Effector memory CD4-positive, alpha-beta T cell (primary cell): Measurements from ENCODE around the gene LYPLAL1.
"Not testable (repeated sequence)": the region's sequence is repeated elsewhere in the genome, so short reads cannot be mapped to it uniquely, and the experiment has no call there.

ENCODE experiments used
- DNase-seq, 3 donors: peaks; one replicate each; pipeline ENCODE4 v3.0.0-alpha.2; 2020
- H3K27ac ChIP-seq: 2 replicates; pipeline ENCODE4 v1.7.0; 2013; ENCODE audit warnings: mild to moderate bottlenecking, low read length, moderate library complexity; ENCODE audit not compliant: insufficient read depth, poor library complexity, severe bottlenecking
- H3K27me3 ChIP-seq: replicated peaks from 2 replicates; pipeline ENCODE4 v1.7.0; 2013; ENCODE audit warnings: mild to moderate bottlenecking, low read length; ENCODE audit not compliant: insufficient read depth, control insufficient read depth, poor library complexity, severe bottlenecking
- H3K36me3 ChIP-seq: 2 replicates; pipeline ENCODE4 v1.7.0; 2013; ENCODE audit warnings: mild to moderate bottlenecking, low read length, moderate library complexity; ENCODE audit not compliant: control insufficient read depth, insufficient read depth
- H3K4me1 ChIP-seq: 2 replicates; pipeline ENCODE4 v1.7.0; 2013; ENCODE audit warnings: low read length, mild to moderate bottlenecking; ENCODE audit not compliant: control insufficient read depth, insufficient read depth, poor library complexity, severe bottlenecking
- H3K4me3 ChIP-seq: 2 replicates; pipeline ENCODE4 v1.7.0; 2013; ENCODE audit warnings: low read length, low read depth, mild to moderate bottlenecking; ENCODE audit not compliant: insufficient read depth, poor library complexity, severe bottlenecking
- H3K9me3 ChIP-seq: 2 replicates; pipeline ENCODE4 v1.7.0; 2013; ENCODE audit warnings: mild to moderate bottlenecking, low read length, moderate library complexity; ENCODE audit not compliant: control insufficient read depth

Gene LYPLAL1

GRCh38 chr1:219177940-219178339 is 4.3 kb downstream of the LYPLAL1 start:
- Histone ChIP-seq H3K27me3 (no peaks in the 10 kb centered on the region), H3K36me3 (no peaks in the 10 kb centered on the region), H3K9me3 (no peaks in the 10 kb centered on the region), H3K4me3 (no peak overlapping the region), H3K4me1 (peaks cover 3% of the 10 kb centered on the region), H3K27ac (no peak overlapping the region)
- no peak for DNase-seq

GRCh38 chr1:219179293-219179692 is 5.6 kb downstream of the LYPLAL1 start:
- Histone ChIP-seq H3K27ac (no peak overlapping the region), H3K9me3 (no peaks in the 10 kb centered on the region), H3K27me3 (no peaks in the 10 kb centered on the region), H3K4me1 (no peaks in the 10 kb centered on the region), H3K36me3 (no peaks in the 10 kb centered on the region), H3K4me3 (no peak overlapping the region)
- DNase-seq, result no peak

- H3K9me3 ChIP-seq, result no peaks in the 10 kb centered on the region
- no peaks in the 10 kb centered on the region for H3K4me1 ChIP-seq
- H3K4me3 ChIP-seq, result no peak overlapping the region
- no peak for DNase-seq
- no peaks in the 10 kb centered on the region for H3K27me3 ChIP-seq
- H3K27ac ChIP-seq, result no peak overlapping the region
- no peaks in the 10 kb centered on the region for H3K36me3 ChIP-seq
Observed at GRCh38 chr1:219184337-219184736, 10.7 kb downstream of the LYPLAL1 start.

GRCh38 chr1:219185486-219186117 is 11.9 kb downstream of the LYPLAL1 start:
- Histone ChIP-seq H3K27ac (no peak overlapping the region), H3K4me1 (no peaks in the 10 kb centered on the region), H3K4me3 (no peak overlapping the region), H3K9me3 (no peaks in the 10 kb centered on the region), H3K27me3 (no peaks in the 10 kb centered on the region), H3K36me3 (no peaks in the 10 kb centered on the region)
- DNase-seq, result no peak

- Histone ChIP-seq H3K4me1 (no peaks in the 10 kb centered on the region), H3K27me3 (no peaks in the 10 kb centered on the region), H3K4me3 (no peak overlapping the region), H3K36me3 (no peaks in the 10 kb centered on the region), H3K9me3 (no peaks in the 10 kb centered on the region), H3K27ac (no peak overlapping the region)
- no peak for DNase-seq
Observed at GRCh38 chr1:219188331-219188803, 14.7 kb downstream of the LYPLAL1 start.

- Histone ChIP-seq H3K36me3 (peaks cover 3% of the 10 kb centered on the region), H3K4me3 (no peak overlapping the region), H3K4me1 (no peaks in the 10 kb centered on the region), H3K27ac (no peak overlapping the region), H3K27me3 (no peaks in the 10 kb centered on the region), H3K9me3 (no peaks in the 10 kb centered on the region)
- no peak for DNase-seq
Observed at GRCh38 chr1:219189021-219189824, 15.5 kb downstream of the LYPLAL1 start.

GRCh38 chr1:219189952-219190351 is 16.3 kb downstream of the LYPLAL1 start:
- no peaks in the 10 kb centered on the region for H3K27me3 ChIP-seq
- H3K36me3 ChIP-seq, result peaks cover 3% of the 10 kb centered on the region
- H3K4me1 ChIP-seq, result no peaks in the 10 kb centered on the region
- H3K4me3 ChIP-seq, result no peak overlapping the region
- DNase-seq, result no peak
- no peaks in the 10 kb centered on the region for H3K9me3 ChIP-seq
- H3K27ac ChIP-seq, result no peak overlapping the region

GRCh38 chr1:219190605-219191004 is 16.9 kb downstream of the LYPLAL1 start:
- no peaks in the 10 kb centered on the region for H3K4me1 ChIP-seq
- no peaks in the 10 kb centered on the region for H3K27me3 ChIP-seq
- no peak overlapping the region for H3K27ac ChIP-seq
- no peak overlapping the region for H3K4me3 ChIP-seq
- H3K9me3 ChIP-seq, result no peaks in the 10 kb centered on the region
- no peak for DNase-seq
- H3K36me3 ChIP-seq, result peaks cover 3% of the 10 kb centered on the region

- H3K27me3 ChIP-seq, H3K4me3 ChIP-seq, H3K4me1 ChIP-seq: not testable (repeated sequence)
Observed at GRCh38 chr1:219195833-219196232, 22.2 kb downstream of the LYPLAL1 start.

GRCh38 chr1:219201656-219202055 is 28.0 kb downstream of the LYPLAL1 start:
- no peaks in the 10 kb centered on the region for H3K27me3 ChIP-seq
- DNase-seq, result no peak
- H3K4me3 ChIP-seq, result no peak overlapping the region
- H3K4me1 ChIP-seq, result no peaks in the 10 kb centered on the region
- no peak overlapping the region for H3K27ac ChIP-seq
- no peaks in the 10 kb centered on the region for H3K9me3 ChIP-seq
- H3K36me3 ChIP-seq, result no peaks in the 10 kb centered on the region

More at GRCh38 chr1:219195833-219196232, 22.2 kb downstream of the LYPLAL1 start:
- not testable (repeated sequence) for DNase-seq, H3K9me3 ChIP-seq, H3K27ac ChIP-seq, H3K36me3 ChIP-seq
